ENCODE results near the gene KRCC1.
A peak's percentile ranks its signal among the peaks of the same experiment; 100 is the strongest.
"Not testable (repeated sequence)": the region's sequence is repeated elsewhere in the genome, so short reads cannot be mapped to it uniquely, and the experiment has no call there.

KRCC1 gene

GRCh38 chr2:88077080-88077479 lies 21.5 kb upstream of the KRCC1 start:
- no peak for DNase-seq (ENCODE audit: low spot score)

- no peak for DNase-seq (ENCODE audit: low spot score)
Observed at GRCh38 chr2:88074854-88075292, 19.3 kb upstream of the KRCC1 start.

- no peak for DNase-seq (ENCODE audit: low spot score)
Observed at GRCh38 chr2:88074150-88074549, 18.6 kb upstream of the KRCC1 start.

- DNase-seq (ENCODE audit: low spot score): no peak
Observed at GRCh38 chr2:88071365-88071764, 15.8 kb upstream of the KRCC1 start.

GRCh38 chr2:88070055-88070454 lies 14.5 kb upstream of the KRCC1 start:
- DNase-seq (ENCODE audit: low spot score): no peak

- no peak for DNase-seq (ENCODE audit: low spot score)
Observed at GRCh38 chr2:88069117-88069516, 13.5 kb upstream of the KRCC1 start.

GRCh38 chr2:88068044-88068443 lies 12.5 kb upstream of the KRCC1 start:
- DNase-seq (ENCODE audit: low spot score): no peak

- DNase-seq (ENCODE audit: low spot score): no peak
Observed at GRCh38 chr2:88067598-88067997, 12.0 kb upstream of the KRCC1 start, which contains the start of gene SMYD1. Gene SMYD1 (plus strand): TSS chr2:88067825. CDS start chr2:88067865, 40 bp downstream.

- no peak for DNase-seq (ENCODE audit: low spot score)
Observed at GRCh38 chr2:88067189-88067588, 11.6 kb upstream of the KRCC1 start.

GRCh38 chr2:88066543-88066942 lies 11.0 kb upstream of the KRCC1 start:
- DNase-seq (ENCODE audit: low spot score): no peak

- no peak for DNase-seq (ENCODE audit: low spot score)
Observed at GRCh38 chr2:88061295-88061694, 5.7 kb upstream of the KRCC1 start.

- no peak for DNase-seq (ENCODE audit: low spot score)
Observed at GRCh38 chr2:88060907-88061275, 5.3 kb upstream of the KRCC1 start.

- peak; percentile 58 for DNase-seq (ENCODE audit: low spot score)
Observed at GRCh38 chr2:88059979-88060906, 4.7 kb upstream of the KRCC1 start.

- DNase-seq (ENCODE audit: low spot score): no peak
Observed at GRCh38 chr2:88058191-88058590, 2.6 kb upstream of the KRCC1 start.

- DNase-seq (ENCODE audit: low spot score): no peak
Observed at GRCh38 chr2:88057437-88057844, 1.9 kb upstream of the KRCC1 start.

GRCh38 chr2:88054782-88055370 lies 707 bp downstream of the KRCC1 start:
- DNase-seq (ENCODE audit: low spot score): no peak

GRCh38 chr2:88053934-88054781 lies 1.4 kb downstream of the KRCC1 start:
- DNase-seq (ENCODE audit: low spot score): no peak

GRCh38 chr2:88053296-88053695 lies 2.3 kb downstream of the KRCC1 start:
- DNase-seq (ENCODE audit: low spot score): no peak

GRCh38 chr2:88051792-88052191 lies 3.8 kb downstream of the KRCC1 start:
- DNase-seq (ENCODE audit: low spot score): no peak

GRCh38 chr2:88049622-88050021 lies 6.0 kb downstream of the KRCC1 start:
- DNase-seq (ENCODE audit: low spot score): no peak

GRCh38 chr2:88048541-88048940 lies 7.0 kb downstream of the KRCC1 start:
- no peak for DNase-seq (ENCODE audit: low spot score)

- not testable (repeated sequence) for DNase-seq (ENCODE audit: low spot score)
Observed at GRCh38 chr2:88045561-88045960, 10.0 kb downstream of the KRCC1 start.

Data from CD4-positive, alpha-beta T cell treated with Interleukin-6 at 100 ng/mL for 8 hours (primary cell).